ENCODE measurements around the gene TRIM46.

DNA sequence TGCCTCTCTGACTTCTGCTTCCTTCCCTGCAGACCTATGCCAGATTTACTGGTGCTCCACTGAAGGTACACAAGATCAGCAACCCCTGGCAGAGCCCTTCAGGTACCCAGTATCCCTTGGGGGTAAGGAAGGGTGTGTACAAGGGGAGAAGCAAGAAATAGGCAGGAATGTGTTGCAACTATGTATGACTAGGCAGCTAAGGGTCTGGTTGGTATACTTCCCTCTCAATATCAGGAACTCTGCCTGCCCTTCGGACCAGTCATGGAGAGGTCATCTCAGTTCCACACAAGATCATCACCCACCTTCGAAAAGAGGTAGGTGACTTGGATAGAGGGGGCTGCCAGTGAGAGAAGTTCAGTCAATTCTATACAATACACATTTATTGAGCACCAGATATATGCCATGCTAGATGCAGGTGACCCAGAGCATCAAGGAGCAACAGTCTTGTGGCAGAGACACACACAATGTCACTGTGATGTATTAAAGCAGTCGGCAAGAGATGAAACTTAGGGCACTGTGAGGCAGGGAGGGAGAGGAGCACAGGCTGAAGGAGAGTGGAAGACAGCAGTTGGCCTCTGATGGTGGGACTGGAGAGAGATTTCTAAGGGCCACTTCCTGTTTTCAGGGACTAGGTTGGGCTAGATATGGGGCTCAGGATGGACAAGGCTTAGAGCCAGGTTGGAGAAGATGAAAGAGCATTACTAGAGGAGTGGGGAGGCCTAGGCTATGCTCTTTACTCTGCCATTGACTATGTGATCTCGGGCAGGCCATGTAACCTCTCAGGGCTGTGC, 36.9 kb downstream of the TRIM46 start:
- TF ChIP-seq CTCF (IDR thresholded peaks at IDR 0.05; ENCODE audit: insufficient read depth, low read depth, low read length) (no peak), EZH2 (IDR thresholded peaks at IDR 0.05; ENCODE audit: insufficient read depth, low read length) (no peak)

Measured in astrocyte (in vitro differentiated cells and primary cell).